ENCODE results near the gene FKBP11. TPM values are rescaled to one million over a fixed set of nuclear protein-coding genes. Genes with fewer than 3 reads are reported as not detected.

Gene FKBP11
- total RNA-seq = 10 to 100 TPM; 34.9 to 59.5 (median 52.5) TPM
- long read RNA-seq, full-length matches to known transcripts = 11 of 13 reads
- long read RNA-seq, partial matches to known transcripts = 0 of 13 reads
- long read RNA-seq, other reads (novel, unspliced or antisense) = 2 of 13 reads

DNA sequence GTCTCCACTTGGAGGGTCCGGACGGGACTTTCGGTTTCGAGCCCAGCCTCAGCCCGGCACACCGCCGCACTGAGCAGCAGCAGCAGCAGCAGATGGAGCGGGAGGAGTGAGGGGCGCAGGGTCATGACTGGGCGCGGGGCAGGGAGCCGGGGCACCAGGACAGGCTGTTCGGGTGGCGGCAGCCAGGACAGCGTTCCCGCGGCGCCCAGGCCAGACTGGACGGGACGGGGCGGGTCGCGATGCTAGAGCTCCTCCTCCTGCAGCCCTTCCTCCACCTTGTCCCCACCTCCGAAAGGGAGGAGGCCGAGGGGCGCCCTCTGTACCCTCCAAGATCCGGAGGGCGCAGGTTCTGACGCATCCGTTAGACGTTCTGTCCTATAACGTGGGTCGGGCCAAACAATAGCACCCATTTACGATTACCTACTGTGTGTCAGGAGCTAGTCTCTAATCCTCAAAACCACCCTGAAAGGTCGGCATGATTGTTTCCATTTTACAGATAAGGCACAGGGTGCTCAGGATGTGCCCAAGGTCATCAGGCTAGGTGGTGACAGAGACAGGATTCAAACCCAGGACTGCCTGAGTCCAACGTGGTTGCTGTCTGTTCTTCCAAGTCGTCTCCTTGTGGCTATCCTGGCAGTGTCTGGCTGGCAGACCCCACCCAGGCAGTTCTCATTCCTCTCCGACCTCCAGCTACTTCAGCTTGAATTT, at the start of gene FKBP11:
FKBP11 (minus strand) TSS at position 189 of the 708 bp plus-strand sequence; CDS start at position 125, 64 bp downstream.
- Histone ChIP-seq H3K36me3 (peaks cover 0 to 3% (median 0%) of the 10 kb centered on the region in 4 donors), H3K9me3 (no peaks in the 10 kb centered on the region), H3K27me3 (no peaks in the 10 kb centered on the region), H3K4me3 (peak within 1 kb of the TSS; percentile 87 to 97 (median 96)), H3K27ac (peak within 1 kb of the TSS; percentile 48 to 52 (median 51)), H3K4me1 (peaks cover 0 to 12% (median 0%) of the 10 kb centered on the region in 4 donors)
- DNase-seq = peak; percentile 74 to 80 (median 79)
- ATAC-seq = peak; percentile 95 to 98 (median 96)
- WGBS (ENCODE audit: insufficient coverage, low coverage, low lambda C conversion rate, missing lambda C conversion rate) = 3% methylated on average over 7 of the region's 38 CpGs
- TF ChIP-seq CTCF (IDR thresholded peaks at IDR 0.05) (peak in 1 of 4 donors; percentile 10), POLR2A (IDR thresholded peaks at IDR 0.05) (peak; percentile 79)
- intact Hi-C loops (cut with DNase I) = no loop called here

DNA sequence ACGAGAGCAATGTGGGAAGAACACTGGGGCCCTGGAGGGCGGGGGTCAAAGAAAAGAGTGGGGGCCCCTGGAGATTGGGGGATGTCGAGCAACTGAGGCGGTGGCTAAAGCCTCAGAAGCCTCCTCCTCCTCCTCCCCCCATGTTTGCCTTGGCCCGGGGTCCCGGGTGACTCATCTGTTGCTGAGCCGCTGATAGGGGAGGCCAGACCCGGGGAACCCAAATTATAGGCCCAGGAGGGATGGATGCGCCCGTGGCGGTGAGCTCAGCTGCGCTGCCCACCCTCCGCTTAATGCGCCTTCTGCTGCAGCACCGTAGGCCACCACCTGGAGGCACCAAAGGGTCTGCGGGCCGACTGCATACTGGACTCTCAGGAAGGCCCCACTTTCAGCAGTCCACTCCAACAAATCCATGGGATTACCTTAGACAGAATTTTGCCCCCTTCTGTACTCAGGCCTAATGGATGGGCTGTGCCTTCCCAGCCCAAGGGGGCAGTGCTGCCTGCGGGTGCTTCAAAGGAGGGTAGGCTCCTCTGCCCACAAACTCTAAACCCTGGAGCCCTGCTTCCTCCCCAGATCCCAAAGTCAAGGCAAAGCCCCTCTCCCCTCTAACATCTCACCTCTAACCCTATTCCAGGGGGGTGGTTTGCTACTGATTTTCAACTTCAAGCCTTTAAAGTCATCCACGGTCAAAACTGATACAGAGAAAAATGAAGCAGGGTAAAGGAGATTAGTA, 48.8 kb upstream of the FKBP11 start:
- ATAC-seq (peak; percentile 55 to 69 (median 63)), DNase-seq (peak in 2 of 3 donors; percentile 44 to 63)
- 23% methylated on average over 5 of the region's 19 CpGs for WGBS (ENCODE audit: insufficient coverage, low coverage, low lambda C conversion rate, missing lambda C conversion rate)
- no peaks in the 10 kb centered on the region for H3K9me3 ChIP-seq
- H3K4me1 ChIP-seq = peaks cover 0 to 20% (median 3%) of the 10 kb centered on the region in 4 donors
- H3K27me3 ChIP-seq = peaks cover 11 to 51% of the 10 kb centered on the region in 2 donors
- intact Hi-C loops (cut with DNase I) = no loop called here
- H3K36me3 ChIP-seq = no peaks in the 10 kb centered on the region
- H3K27ac ChIP-seq = no peak overlapping the region
- no peak overlapping the region for H3K4me3 ChIP-seq
- TF ChIP-seq POLR2A (IDR thresholded peaks at IDR 0.05) = no peak
- peak; percentile 42 to 57 (median 46) for TF ChIP-seq CTCF (IDR thresholded peaks at IDR 0.05)

DNA sequence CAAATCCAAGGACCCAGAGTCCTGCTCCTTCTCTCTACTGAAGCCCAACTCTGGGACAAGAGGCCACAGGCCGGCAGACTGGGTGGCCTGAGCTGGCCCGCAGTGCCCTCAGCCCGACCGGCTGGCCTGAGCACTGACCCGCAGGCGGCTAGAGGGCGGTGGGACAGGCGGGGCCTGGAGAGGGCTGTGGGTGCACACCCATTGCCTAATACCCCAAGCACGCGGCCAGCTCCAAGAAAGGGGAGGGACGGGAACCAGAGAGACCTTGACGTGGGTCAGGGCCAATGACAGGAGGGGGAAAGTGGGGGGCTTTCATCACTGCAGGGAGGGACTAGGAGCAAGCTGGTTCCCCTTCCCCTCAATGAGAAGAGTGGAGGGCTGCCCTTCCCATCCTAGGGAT, 48.2 kb upstream of the FKBP11 start:
- H3K4me3 ChIP-seq = no peak overlapping the region
- no peak overlapping the region for H3K27ac ChIP-seq
- no peaks in the 10 kb centered on the region for H3K36me3 ChIP-seq
- peaks cover 11 to 45% of the 10 kb centered on the region in 2 donors for H3K27me3 ChIP-seq
- no peak for TF ChIP-seq CTCF (IDR thresholded peaks at IDR 0.05)
- TF ChIP-seq POLR2A (IDR thresholded peaks at IDR 0.05) = no peak
- peak; percentile 18 to 54 (median 44) for ATAC-seq
- peak in 1 of 3 donors; percentile 35 for DNase-seq
- intact Hi-C loops (cut with DNase I) = no loop called here
- H3K9me3 ChIP-seq = no peaks in the 10 kb centered on the region
- peaks cover 0 to 15% (median under 1%) of the 10 kb centered on the region in 4 donors for H3K4me1 ChIP-seq
- WGBS (ENCODE audit: insufficient coverage, low coverage, low lambda C conversion rate, missing lambda C conversion rate) = 7% methylated on average over 6 of the region's 12 CpGs

DNA sequence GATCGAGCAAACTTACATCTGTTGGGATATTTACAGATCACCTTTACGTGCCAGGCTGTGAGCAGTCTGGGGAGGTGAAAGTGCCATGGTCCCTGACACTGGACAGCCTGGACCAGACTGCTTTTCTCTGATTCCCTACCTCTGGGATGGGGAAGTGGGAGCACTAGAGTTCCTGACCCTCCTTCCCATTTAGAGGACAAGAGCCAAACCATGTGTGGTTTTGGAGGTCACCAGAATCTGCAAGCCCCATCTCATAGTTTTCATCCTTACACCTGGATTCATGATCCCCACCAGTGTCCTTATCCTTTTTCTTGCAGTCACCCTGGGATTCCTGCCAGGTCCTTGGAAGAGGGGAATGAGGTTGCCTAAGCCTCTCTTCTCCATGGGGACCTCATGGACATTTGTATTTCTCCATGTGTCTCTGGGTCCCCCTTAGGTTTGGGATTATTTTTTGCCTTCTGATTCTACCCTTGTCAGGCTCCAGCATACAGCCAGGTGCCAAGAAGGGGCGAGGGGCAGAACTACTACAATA, 47.7 kb upstream of the FKBP11 start:
- intact Hi-C loops (cut with DNase I) = no loop called here
- H3K27ac ChIP-seq = no peak overlapping the region
- no peak overlapping the region for H3K4me3 ChIP-seq

More for the DNA sequence above, 47.7 kb upstream of the FKBP11 start:
- Histone ChIP-seq H3K9me3 (no peaks in the 10 kb centered on the region), H3K4me1 (peaks cover 0 to 10% (median 0%) of the 10 kb centered on the region in 4 donors), H3K36me3 (no peaks in the 10 kb centered on the region), H3K27me3 (peaks cover 11 to 40% of the 10 kb centered on the region in 2 donors)
- TF ChIP-seq POLR2A (IDR thresholded peaks at IDR 0.05) (no peak), CTCF (IDR thresholded peaks at IDR 0.05) (no peak)
- DNase-seq (no peak), ATAC-seq (no peak)
- WGBS (ENCODE audit: insufficient coverage, low coverage, low lambda C conversion rate, missing lambda C conversion rate) = 25% methylated on average over 1 of the region's 3 CpGs
